ENCODE results near the gene PRR22. TPM values are rescaled to one million over a fixed set of nuclear protein-coding genes. Genes with fewer than 3 reads are reported as not detected.

The PRR22 gene
- total RNA-seq: 0.62 TPM
- long read RNA-seq: 0 reads

DNA sequence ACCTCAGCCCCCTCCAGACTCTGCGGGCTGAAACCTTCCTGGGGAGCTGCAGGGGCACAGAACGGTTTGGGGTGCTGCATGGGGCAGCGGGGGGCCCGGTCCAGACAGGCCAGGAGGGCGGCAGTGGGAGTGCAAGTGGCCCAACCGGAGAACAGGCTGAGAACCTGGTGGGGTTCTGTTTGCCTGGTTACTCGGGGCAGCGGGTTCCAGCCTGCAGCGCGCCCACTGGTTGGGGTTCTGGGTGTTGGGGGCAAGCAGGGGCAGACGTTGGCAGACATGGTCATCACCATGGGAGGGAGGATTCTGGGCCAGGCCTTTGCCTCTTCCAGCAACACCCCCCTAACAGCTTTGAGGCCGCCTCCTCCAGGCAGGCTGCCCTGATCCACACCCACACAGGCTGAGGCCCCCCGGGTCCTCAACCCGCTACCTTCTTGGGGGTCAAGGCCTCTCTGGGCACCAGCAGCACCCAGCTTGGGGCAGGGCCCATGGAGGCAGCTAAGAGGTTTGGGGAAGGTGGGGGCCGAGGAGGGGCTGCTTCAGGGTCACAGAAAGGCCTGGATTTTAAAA, at the start of gene PRR22:
PRR22 (minus strand) TSS at position 166 of the 567 bp plus-strand sequence; CDS start at position 80, 86 bp downstream.
- ATAC-seq (ENCODE audit: poor library complexity): no peak
- no peak for DNase-seq
- intact Hi-C loops (cut with DNase I): no loop called here

DNA sequence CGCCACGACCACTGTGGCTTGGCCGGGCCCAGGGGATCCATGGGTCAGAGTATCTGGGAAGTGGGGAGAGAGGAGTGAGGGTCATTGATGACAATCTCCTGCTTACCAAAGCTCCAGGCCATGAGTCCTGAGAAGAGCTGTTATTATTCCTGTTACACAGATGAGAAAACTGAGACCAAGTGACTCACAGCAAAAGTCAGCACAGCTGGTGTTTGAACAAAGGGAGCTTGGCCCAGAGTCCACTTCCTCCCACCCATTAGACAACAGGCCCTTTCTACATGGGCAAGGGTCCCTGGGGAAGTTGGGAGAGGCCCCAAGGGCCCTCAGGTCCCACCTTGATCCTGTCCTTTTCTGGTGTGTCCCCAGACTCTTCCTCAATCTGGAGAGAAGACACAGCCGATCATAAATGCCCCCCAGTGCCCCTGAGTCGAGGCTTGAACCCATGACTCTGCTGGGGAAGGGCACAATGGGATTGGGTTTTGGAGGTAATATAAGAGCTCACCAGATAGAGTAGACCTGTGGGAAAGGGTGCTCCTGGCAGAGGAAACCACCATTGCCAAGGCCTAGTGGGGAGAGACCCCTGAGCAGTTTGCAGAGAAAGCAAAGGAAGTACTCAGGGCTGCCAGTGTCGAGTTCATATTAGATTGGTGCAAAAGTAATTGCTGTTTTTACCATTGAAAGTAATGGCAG, 48.1 kb upstream of the PRR22 start:
- ATAC-seq (ENCODE audit: poor library complexity) (no peak), DNase-seq (no peak)
- intact Hi-C loops (cut with DNase I): no loop called here

DNA sequence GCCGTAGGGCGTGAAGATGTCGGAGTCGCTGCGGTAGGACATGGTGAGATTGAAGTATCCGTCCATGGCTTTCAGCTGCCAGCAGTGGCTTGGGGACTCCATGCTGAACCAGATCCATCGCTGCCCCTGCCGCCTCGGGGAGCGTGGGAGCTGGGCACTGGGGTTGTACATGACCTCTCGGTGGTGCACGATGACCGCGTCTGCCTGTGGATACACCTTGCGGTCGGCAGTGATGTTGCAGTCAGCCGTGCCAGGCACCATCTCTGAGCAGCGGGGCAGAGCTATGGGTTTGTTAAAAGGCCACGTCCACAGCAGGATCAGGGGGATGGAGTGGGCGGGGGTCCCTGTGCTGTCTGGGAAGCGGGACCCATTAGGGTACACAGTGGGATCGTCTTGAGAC, 47.5 kb upstream of the PRR22 start:
- no peak for DNase-seq
- no peak for ATAC-seq (ENCODE audit: poor library complexity)
- intact Hi-C loops (cut with DNase I): no loop called here

- intact Hi-C loops (cut with DNase I): no loop called here
- DNase-seq (no peak), ATAC-seq (ENCODE audit: poor library complexity) (no peak)
Observed at GRCh38 chr19:5831159-5831558, 46.6 kb upstream of the PRR22 start.

- intact Hi-C loops (cut with DNase I): no loop called here
- ATAC-seq (ENCODE audit: poor library complexity) (no peak), DNase-seq (no peak)
Observed at GRCh38 chr19:5829567-5830310, 45.2 kb upstream of the PRR22 start.

DNA sequence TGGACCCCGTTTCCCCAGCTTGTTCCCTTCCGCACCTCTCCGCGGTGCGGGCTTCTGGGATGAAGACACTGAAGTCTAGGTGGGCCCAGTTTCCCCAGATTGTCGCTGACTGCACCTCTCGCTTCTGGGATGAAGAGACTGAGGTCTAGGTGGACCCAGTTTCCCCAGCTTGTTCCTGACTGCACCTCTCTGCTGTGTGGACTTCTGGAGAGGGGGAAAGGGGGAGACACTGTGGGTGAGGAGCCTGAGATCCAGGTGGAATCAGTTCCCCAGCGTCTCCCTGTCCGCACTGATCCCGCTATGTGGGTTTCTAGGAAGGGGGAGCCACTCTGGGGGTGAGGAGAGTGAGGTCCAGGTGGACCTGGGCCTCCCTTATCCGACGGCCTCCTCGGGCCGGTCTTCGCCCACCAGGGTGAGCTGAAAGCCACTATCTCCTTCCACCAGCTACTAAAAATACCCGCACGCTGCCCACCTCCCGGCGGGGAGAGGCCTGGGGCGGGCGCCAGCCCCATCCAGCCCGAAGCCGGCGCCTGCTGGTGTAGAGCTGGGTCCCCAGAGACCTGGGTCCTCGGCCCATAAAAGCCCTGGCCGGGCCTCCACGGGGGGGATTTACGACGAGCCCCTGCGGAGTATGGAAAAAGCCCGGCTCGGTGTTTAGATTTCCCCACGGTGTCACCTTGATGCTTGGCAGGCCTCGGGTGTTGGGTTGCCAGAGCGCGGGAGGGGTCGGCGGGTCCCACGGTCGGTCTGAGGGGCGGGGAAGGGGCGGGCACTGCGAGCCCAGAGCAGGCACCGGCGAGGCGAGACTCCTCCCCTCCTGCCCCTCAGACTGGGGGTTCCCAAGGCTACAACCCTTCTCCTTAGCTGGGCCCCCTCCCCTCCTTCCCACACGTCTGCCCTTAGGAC, 44.4 kb upstream of the PRR22 start:
- DNase-seq: peak; percentile 56
- intact Hi-C loops (cut with DNase I): no loop called here
- peak; percentile 57 for ATAC-seq (ENCODE audit: poor library complexity)

- ATAC-seq (ENCODE audit: poor library complexity): peak; percentile 75
- intact Hi-C loops (cut with DNase I): no loop called here
- peak; percentile 92 for DNase-seq
Observed at GRCh38 chr19:5827891-5828660, 43.5 kb upstream of the PRR22 start.

DNA sequence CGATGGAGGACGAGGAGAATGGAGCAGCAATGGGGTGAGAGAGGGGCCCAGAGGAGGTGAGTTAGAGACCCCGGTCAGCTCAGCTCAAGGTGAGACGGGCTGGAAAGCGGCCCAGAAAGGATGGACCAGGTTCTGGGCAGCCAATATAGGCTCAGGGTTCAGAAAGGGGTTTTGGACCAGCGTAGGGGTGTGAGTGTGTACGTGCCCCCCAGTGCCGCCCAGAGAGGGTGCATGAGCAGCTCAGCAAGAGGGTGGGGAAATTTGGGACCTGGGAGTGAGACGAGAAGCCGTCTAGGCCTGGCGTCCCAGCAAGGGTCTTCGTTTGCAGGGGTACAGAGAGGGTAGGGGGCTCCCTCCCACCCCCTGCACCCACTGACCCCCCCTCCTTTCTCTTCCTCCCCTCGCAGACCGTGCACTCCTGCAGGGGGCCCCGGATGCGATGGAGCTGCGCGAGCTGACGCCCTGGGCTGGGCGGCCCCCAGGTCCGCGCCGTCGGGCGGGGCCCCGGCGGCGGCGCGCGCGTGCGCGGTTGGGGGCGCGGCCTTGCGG, 42.9 kb upstream of the PRR22 start:
- DNase-seq (no peak), ATAC-seq (ENCODE audit: poor library complexity) (no peak)
- intact Hi-C loops (cut with DNase I): no loop called here

DNA sequence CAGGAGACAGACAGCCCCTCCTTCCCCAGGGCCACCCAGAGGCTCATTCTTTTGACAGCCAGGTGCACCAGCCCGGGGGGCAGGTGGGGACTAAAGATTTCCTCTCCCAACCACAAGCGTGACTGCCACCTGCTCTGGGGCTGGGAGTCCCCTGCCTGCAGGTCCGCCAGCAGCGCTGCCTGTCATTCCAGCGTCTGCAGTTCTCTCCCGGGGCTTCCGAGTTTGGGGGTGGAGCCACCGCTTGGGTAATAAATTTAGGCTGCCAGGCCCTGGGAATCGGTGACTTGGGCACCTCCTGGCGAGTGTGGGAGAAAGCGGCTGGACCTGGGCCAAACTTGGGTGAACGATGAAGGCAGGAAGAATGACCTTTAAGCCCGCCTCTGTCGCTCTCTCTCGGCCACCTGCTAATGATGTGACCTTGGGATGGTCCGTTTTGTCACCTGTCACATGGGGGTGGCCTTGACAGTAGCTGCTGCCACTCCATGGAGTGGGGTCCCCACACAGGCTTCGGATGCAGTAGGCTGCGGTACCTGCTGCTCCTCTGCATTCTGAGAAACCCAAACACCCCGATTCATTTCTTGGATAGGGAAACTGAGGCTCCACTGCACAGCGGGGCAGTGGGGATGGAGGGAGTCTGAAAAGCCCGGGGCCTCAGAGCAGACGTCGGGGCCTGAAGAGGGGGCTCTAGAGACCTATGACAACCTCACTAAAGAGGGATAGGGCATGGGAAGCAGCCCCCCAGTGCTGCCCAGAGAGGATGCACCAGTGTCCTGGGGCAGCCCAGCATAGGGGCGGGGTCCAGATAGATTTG, 42.2 kb upstream of the PRR22 start:
- ATAC-seq (ENCODE audit: poor library complexity) (peak; percentile 43), DNase-seq (peak; percentile 75)
- intact Hi-C loops (cut with DNase I): no loop called here

- ATAC-seq (ENCODE audit: poor library complexity) (no peak), DNase-seq (no peak)
- intact Hi-C loops (cut with DNase I): no loop called here
Observed at GRCh38 chr19:5825178-5825577, 40.6 kb upstream of the PRR22 start.

- intact Hi-C loops (cut with DNase I): no loop called here
- ATAC-seq (ENCODE audit: poor library complexity): no peak
- DNase-seq: no peak
Observed at GRCh38 chr19:5824751-5825150, 40.2 kb upstream of the PRR22 start.

DNA sequence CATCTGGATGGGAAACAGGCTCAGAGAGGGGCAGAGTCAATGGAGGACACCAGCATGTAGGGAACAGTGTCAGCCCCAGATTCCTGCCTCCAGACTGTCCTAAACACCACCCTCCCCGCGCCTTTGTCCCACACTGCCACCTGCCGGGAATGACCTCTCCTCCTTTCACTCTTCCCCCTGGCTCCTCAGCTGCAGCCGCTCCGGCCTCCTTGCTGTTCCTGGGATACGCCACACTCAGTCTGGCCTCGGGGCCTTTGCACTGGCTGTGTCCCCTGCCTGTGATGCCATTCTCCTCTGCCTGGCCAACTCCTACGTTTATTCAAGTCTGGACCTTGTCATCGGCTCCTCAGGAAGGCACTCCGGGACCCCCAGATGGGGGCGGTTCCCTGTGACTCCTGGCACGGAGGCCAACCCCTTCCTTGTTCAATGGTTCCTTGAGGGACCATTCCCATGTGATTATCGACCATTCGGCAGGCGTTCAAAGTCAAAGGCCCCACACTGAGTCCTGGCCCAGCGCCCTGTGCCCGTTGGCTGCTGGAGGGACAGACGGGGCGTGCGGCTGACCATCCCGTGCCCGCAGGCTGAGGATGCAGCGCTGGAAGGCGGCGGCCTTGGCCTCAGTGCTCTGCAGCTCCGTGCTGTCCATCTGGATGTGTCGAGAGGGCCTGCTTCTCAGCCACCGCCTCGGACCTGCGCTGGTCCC, 39.2 kb upstream of the PRR22 start:
- intact Hi-C loops (cut with DNase I): no loop called here
- DNase-seq (no peak), ATAC-seq (ENCODE audit: poor library complexity) (no peak)

DNA sequence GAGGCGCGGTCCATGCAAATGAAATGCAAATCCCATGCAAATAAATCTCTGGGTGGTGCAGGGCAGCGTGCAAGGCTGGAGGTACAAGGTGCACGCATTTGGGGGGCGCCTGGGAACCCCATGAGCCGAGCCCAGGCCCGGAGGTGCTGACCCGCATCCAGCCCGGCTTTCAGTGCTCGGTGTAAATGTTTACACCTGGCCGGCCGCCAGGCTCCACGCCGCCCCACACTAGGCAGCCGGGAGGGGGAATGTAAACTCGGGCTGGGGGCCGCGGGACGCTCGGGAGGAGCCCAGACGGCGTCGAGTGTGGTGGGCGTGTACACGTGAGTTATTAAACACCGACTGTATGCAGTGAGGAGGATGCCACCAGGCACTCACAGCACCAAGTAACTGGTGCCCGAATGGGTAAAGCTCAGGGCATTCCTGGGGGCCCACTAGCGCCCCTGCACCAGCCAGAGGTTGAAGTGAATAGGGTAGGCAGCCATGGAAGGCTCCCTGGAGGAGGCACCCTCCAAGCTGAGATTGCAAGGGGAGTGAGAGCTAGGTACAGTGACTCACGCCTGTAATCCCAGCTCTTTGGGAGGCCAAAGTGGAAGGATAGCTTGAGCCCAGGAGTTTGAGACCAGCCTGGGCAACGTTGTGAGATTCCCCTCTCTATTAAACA, 37.8 kb upstream of the PRR22 start:
- intact Hi-C loops (cut with DNase I): no loop called here
- DNase-seq (no peak), ATAC-seq (ENCODE audit: poor library complexity) (no peak)

DNA sequence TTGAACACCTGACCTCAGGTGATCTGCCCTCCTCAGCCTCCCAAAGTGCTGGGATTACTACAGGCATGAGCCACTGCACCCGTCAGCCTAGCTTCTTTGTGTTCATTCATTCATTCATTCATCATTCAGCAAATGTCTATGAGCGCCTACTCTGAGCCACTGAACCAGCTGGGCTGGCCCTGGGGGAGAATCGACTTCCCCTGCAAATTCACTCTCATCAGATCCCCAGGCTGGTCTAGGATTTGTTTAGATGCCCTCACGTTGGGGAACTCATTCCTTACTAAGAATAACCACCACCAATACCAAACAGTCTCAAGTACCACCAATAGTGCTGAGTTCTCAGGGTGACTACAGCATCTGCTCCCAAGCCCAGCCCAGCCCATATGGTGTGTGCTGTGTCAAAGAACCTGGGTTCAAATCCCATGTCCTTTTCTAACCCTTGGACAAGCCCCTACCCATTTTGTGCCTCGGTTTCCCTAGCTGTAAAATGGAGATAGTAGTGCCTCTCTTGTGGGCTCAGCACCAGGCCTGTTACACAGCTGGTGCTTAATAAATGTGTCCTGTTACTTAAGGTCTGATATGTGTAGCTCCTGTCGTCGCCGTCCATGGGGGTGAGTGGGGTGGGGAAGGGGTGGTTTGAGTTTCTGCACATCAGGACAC, 37.1 kb upstream of the PRR22 start:
- ATAC-seq (ENCODE audit: poor library complexity) (no peak), DNase-seq (no peak)
- intact Hi-C loops (cut with DNase I): no loop called here

DNA sequence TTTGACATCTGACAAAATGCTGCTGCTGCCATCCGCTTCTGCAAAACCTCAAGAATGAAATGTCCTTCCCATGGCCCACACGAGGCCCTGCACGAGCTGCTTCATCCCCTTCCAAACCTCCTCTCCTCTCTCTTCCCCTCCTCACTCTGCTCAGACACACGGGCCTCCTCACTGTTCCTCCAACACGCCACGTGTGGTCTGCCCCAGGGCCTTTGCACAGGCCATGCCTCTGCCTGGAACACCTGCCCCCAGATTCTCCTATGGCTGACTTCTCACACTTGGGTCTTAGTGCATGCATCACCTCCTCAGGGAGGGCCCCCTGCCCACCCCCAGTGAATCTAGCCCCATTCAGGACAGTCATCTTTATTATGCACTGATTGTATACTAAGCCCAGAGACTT, 36.2 kb upstream of the PRR22 start:
- intact Hi-C loops (cut with DNase I): no loop called here
- no peak for ATAC-seq (ENCODE audit: poor library complexity)
- no peak for DNase-seq

DNA sequence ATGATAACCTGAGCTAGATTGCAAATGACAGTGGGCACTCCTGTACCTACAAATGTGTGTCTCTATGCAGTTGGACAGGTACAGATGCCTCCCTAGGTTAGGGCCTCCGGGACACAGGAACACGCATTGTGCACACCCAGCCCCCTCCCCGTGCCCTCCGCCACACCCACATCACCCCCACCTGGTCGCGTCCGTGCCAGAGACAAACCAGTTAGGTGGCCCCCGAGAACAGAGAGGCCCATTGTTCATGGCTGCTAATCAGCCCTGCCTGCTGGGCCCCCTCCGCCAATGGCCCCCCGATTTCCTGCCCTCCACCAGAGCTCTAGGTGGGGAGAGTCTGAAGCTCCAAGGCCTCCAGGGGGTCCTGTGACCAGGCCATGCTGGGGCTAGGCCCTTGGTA, 34.0 kb upstream of the PRR22 start:
- ATAC-seq (ENCODE audit: poor library complexity) (no peak), DNase-seq (no peak)
- intact Hi-C loops (cut with DNase I): no loop called here

Measured in Right ventricle myocardium superior (tissue), 1 donor.